AG09309 (cell line): ENCODE results near the gene SETX.

Experiments
- DNase-seq: peaks from one replicate; pipeline ENCODE4 v3.0.0-alpha.2; 2010; ENCODE audit warnings: low read depth
- H3K4me3 ChIP-seq: 2 replicates; pipeline ENCODE4 v1.5.1; 2011; ENCODE audit warnings: mild to moderate bottlenecking, low read depth, low read length, moderate library complexity; ENCODE audit not compliant: control insufficient read depth
- TF ChIP-seq, protein P1 (sequence below): IDR thresholded peaks from 2 replicates; pipeline ENCODE4 v1.5.1; 2011; ENCODE audit warnings: mild to moderate bottlenecking, low read depth, low read length, inconsistent platforms; ENCODE audit not compliant: insufficient read depth, control insufficient read depth; ENCODE audit errors: missing control alignments

SETX gene

GRCh38 chr9:132235894-132236661 lies 118.7 kb downstream of the SETX start:
- TF ChIP-seq, protein P1, sequence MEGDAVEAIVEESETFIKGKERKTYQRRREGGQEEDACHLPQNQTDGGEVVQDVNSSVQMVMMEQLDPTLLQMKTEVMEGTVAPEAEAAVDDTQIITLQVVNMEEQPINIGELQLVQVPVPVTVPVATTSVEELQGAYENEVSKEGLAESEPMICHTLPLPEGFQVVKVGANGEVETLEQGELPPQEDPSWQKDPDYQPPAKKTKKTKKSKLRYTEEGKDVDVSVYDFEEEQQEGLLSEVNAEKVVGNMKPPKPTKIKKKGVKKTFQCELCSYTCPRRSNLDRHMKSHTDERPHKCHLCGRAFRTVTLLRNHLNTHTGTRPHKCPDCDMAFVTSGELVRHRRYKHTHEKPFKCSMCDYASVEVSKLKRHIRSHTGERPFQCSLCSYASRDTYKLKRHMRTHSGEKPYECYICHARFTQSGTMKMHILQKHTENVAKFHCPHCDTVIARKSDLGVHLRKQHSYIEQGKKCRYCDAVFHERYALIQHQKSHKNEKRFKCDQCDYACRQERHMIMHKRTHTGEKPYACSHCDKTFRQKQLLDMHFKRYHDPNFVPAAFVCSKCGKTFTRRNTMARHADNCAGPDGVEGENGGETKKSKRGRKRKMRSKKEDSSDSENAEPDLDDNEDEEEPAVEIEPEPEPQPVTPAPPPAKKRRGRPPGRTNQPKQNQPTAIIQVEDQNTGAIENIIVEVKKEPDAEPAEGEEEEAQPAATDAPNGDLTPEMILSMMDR = peak; percentile 99

DNA sequence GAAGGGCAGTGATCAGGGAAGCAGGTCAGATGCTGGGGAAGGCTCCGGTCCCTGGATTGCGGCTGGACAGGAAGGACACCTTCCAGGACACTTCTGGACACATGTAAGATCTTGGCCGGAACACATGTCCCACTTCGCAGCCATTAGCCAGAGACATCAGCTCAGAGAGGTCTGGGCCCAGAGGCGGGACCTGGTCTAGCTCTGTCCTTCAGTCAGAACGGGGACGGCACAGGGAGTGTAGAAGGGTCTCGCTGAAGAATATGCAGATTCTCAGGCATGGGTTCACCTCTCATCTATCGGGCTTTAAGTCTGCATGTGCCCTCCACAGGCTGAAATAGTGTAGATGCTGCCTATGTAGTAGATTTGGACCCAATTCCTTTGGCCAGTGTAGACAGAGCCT lies 119.7 kb downstream of the SETX start:
- TF ChIP-seq, protein P1 = no peak
- H3K4me3 ChIP-seq = no peak overlapping the region
- no peak for DNase-seq

More at GRCh38 chr9:132235894-132236661, 118.7 kb downstream of the SETX start:
- DNase-seq = no peak
- no peak overlapping the region for H3K4me3 ChIP-seq

GRCh38 chr9:132234535-132234934 lies 120.3 kb downstream of the SETX start:
- TF ChIP-seq, protein P1 = no peak
- no peak for DNase-seq
- H3K4me3 ChIP-seq = no peak overlapping the region

GRCh38 chr9:132233138-132233537 lies 121.6 kb downstream of the SETX start:
- H3K4me3 ChIP-seq = no peak overlapping the region
- TF ChIP-seq, protein P1 = no peak
- no peak for DNase-seq

- no peak for DNase-seq
- no peak overlapping the region for H3K4me3 ChIP-seq
- TF ChIP-seq, protein P1 = no peak
Measured at GRCh38 chr9:132232522-132232921, 122.3 kb downstream of the SETX start.

- TF ChIP-seq, protein P1 = no peak
- no peak for DNase-seq
- H3K4me3 ChIP-seq = no peak overlapping the region
Measured at GRCh38 chr9:132231019-132231701, 123.6 kb downstream of the SETX start.
